Stimulated activated CD4-positive, alpha-beta T cell treated with anti-CD3 and anti-CD28 coated beads, Interleukin-1b, Interleukin-23, amount 100 ng/mL, for 24 hours (primary cell): ENCODE data around the gene PPP2R2D.
"Not testable (repeated sequence)": the region's sequence is repeated elsewhere in the genome, so short reads cannot be mapped to it uniquely, and the experiment has no call there.

Experiments used
- DNase-seq, 4 experiments: peaks; one replicate each; pipeline ENCODE4 v3.0.0-alpha.2; 2020; ENCODE audit warnings: low read depth in 4 of 4, low spot score in 1 of 4

The PPP2R2D gene

DNA sequence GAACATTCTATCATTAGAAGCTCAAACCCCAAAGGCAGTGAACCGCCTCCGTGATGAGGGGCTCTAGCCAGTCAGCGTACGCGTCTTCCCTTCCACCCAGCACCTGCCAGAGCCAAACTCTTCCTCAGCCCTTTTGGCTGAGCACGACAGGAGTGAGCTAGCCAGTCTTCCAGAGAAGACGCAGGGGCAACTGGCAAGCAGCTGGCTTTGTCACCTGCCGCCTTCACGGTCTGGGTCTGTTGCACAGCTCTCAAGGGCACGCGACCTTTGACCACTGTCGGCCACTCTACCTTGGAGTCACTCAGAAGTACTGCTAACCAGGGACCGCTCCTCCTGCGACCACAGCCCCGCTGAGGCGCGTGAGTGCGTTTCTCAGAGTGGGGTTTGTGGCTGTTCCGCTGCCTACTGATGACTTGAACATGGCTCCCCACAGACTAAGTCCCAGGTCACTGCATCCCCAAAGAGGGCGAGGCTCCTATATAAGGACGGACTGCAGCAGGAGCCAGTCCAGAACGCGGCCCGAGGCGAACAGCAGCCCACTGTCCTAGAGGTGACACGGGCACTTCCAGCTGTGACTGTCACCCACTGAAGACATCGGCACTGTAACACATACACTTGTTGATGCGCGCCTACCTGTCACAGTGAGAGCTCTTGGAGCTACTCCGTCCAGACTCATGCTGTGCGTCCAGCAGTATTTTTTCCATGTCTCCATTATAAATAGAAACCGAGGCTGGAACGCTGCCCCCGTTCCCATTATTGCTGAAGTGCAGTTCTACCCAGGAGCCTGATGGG is 72.5 kb downstream of the PPP2R2D start:
- DNase-seq = no peak

DNA sequence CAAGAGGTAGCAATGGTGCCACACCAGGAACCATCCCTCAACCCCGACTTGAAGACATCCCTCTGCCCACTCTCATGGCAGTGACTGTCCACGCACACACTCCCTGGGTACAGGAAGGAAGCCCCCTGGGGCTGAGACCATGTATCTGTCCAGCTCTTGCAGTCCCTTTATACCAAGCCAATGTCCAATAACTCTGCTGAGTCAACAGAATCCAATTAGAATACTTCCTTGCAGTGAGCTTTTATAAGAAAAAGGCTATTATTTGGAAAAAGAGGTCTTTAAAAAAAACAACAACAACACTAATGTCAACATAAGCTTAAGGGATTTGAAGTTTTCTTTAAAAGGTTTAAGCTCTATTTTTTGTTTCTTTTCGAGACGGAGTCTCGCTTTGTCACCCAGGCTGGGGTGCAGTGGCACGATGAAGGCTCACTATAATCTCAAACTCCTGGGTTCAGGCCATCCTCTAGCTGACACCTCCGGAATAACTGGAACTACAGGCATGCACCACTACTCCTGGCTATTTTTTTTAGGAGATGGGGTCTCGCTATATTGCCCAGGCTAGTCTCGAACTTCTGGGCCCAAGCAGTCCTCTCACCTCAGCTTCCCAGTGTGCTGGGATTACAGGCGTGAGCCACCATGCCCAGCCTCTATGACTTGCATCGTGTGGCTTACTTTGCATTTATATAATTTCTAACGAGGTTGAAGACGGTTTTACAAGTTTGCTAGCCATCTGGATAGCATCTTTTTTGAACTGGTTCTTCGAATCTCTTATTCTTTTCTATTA is 73.4 kb downstream of the PPP2R2D start:
- DNase-seq = no peak

DNA sequence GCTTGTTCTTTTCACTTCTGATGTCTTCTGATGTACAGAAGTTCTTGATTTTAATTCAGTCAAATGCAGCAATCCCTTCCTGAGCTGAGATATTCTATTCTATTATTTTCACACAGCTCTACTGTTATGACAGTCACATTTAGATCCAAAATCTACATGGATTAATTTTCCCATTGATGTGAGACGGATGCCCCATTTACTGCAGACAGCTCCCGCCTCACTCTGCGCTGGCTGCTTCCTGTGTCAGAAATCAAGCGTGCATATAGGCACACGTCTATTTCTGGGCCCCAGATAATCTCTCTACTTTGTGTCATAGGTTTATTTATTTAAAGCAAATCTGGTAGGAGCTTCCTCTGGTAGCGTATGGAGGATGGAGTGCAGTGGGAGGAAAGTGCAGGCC is 74.2 kb downstream of the PPP2R2D start:
- no peak for DNase-seq

DNA sequence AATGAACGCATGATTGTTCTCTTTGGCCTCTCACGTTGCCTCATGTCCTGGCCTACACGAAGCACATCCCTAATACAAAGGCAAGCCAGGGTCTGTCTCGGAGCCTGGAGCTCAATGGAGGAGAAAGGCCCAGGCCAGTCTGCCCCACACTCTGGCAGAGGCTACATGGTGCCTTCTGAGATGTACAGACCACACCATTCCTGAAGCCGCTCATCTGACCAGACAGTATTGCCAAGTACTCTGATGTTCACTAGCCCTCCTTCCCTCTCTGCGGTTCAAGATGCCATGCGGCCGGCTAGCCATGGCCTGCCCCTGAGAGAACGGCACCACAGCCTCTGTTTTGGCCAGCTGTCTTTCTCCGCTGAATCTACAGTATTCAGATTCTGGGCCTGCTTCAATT is 75.0 kb downstream of the PPP2R2D start:
- DNase-seq = no peak

DNA sequence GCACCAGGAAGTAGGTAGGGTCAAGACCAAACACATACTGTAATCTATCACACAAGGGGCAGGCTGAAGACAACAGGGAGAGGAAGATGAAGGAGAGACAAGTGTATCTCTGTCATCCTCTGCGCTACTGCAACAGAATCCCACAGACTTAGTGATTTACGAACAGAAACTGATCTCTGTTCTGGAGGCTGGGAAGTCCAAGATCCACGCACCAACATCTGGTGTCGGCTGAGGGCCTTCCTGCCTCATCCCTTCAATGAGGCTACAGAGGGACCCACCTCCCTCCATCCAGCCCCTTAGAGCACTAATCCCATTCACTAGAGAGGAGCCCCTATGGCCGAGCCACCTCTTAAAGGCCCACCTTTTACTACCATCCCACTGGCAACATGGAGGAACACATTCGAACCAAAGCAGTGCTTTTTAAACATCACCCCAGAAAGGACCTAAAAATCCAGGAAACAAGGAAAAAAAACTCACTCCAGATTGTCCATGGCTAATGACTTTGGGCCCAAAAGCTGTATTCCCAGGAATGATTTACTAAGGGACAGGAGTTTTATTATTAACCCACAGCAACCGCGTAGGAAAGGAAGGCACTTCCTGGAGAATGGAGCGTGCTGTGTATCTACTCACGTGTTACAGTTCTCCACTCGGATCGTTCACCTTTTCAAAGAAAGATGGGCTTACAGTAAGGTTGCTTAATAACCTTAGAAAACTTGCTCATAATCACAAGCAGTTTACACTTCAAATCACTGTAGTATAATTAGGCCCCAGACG is 76.7 kb downstream of the PPP2R2D start:
- DNase-seq = no peak

DNA sequence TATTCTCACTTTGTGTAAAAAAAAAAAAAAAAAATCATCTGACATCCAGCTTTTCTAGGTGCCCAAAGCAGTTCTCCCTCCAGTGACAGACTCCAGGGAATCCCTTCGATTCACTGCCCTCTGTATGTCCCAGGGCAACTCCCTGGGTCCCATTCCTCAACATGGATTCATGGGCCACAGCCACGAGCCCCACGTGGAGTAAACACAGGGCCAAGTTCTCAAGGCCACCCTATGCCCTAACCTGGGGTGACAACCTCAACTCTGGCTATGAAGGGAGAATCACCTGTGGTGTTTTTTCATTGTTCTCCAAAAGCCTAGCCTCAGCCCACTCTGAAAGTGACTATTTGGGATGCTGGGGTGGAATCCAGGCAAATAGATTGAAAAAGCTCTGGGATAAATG is 77.6 kb downstream of the PPP2R2D start:
- DNase-seq = no peak

DNA sequence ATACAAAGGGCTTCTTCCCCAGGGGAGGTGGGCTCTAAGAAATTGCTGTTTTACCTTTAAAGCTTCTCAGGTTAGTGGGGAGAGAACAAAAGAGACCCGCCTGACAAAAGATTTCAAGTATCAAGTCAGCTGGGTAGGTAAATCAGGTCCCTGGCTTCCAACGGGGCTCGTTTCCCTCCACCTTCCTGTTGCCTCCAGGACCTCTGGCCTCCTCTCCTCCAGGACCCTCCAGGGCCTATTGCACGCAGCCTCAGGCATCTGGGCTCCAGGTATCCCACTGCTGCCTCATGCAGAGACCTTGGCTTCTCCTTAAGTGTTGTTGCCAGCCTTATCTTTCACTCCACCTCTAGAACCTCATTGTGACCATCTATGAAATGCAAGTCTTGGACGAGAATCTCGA is 78.0 kb downstream of the PPP2R2D start:
- DNase-seq = no peak

DNA sequence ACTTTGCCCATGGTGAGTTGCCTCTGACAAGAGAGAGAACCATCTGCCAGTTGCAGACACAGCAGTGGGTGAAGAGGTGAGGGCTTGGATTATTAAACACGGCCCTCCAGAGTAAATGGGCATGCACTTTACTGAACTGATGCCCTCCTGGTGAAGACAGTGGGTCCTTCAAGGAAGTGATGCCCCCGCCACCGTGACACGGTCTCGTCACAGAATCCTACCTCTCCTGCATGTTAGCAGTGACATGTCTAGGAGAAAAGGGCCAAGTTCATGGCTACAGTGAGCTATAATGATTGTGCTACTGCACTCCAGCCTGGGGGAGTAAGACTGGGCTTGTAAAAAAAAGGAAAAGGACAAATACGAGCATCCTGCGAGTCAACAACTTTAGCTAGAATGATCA is 78.5 kb downstream of the PPP2R2D start:
- no peak for DNase-seq

DNA sequence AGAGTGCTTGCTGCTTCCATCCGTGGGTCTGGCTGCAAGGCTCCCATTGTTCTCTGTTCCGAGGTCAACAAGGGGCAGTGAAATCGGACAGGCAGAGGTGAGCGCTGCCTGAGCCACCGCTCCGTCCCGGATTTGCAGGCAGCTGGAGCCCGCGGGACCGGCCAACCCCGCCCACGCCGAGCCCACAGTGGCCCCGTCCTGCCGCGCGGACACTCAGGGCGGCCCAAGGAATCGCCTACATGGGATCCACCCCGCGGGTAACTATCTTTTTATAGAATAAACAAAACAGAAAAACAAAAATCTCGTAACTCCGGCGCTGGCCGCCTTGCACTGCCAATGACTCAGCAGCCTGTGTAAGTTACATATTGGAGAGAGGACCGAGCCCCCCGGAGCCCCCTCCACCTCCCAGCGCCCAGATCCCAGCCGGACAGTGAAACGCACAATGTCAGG is 79.0 kb downstream of the PPP2R2D start:
- DNase-seq = no peak

DNA sequence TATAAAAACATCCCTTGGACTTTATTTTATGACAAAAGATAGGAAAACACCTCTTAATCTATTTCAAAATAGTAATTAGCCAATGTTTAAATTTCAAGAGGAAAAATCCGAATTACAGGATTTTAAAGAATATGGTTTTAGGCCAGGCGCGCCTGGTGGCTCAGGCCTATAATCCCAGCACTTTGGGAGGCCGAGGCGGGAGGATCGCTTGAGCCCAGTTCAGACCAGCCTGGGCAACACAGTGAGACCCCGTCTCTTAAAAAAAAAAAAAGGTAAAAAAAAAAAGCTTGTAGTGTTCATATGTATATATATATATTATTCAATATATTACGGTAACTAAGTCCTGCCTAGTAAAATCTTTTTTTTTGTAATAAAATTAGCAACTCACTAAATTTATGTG is 79.5 kb downstream of the PPP2R2D start:
- DNase-seq = no peak

DNA sequence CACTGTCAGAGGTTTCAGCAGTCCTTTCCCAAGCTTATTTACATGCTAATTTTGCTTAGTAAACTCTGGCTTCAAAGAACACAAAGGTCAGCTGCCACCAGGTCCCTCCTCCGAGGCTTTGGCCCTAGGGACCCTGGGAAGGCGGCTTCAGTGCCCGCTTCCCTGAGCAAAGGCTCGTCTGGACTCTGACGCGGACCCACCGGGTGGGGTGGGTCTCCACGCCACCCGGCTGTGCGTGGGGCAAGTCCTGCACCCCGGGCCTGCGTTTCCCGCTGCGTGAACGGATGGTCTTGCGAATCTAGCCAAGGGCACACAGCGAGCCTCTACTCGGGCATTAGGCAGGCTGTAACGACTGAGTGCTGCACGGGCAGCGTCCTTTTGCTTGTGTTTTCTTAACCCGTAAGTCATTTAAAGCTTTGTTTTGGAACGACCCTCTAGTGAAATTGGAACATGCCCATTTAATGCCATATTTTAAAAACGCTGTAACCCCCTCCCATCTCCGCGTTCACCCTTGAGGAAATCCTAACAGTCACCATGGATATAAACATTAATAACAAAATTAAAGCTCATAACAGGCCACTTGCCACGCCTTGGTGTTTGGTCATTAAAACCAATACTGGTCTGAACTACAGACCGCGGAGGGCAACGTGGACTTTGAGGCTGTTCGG is 80.1 kb downstream of the PPP2R2D start:
- DNase-seq = no peak

DNA sequence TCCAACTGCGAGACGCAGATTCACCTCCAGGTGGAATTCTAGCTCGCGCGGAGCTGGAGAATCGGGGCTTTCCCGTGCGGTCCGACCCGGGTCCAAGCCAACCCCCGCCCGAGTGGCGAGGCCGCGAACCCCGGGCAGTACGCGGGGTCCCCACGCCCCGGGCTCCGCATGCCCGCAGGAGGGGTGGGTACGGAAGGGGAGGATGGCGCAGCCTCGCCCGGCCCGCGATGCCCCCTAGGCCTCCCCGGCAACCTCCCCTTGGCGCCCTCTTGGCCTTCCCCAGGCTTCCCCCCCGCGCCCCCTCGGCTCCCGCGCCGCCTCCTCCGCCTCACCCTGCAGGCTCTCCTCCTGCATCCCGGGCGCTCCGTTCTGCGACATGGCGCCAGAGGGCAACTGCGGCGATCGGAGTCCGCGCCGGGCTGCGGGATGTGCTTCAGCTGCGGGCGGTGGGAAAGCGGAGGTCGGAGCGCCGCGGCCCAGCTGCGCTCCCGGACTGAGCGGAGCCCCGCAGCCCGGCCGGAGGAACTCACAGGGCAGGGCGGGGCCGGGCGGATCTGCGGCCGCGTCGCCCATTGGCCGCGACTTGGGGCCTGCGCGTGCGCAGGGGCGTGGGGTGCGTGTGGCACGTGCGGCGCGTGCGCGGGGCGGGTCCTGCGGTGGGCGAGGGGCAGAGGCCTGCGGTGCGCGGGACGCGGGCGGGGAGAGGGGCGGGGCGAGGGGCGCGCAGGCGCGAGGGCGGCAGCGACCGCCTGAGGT is 80.8 kb downstream of the PPP2R2D start, which contains the start of gene BNIP3:
Gene BNIP3, minus strand, starts transcription at position 495 of the 756 bp plus-strand sequence. Its CDS starts 117 bp downstream, at position 378.
- DNase-seq = peak; percentile 91 to 97 (median 94)

DNA sequence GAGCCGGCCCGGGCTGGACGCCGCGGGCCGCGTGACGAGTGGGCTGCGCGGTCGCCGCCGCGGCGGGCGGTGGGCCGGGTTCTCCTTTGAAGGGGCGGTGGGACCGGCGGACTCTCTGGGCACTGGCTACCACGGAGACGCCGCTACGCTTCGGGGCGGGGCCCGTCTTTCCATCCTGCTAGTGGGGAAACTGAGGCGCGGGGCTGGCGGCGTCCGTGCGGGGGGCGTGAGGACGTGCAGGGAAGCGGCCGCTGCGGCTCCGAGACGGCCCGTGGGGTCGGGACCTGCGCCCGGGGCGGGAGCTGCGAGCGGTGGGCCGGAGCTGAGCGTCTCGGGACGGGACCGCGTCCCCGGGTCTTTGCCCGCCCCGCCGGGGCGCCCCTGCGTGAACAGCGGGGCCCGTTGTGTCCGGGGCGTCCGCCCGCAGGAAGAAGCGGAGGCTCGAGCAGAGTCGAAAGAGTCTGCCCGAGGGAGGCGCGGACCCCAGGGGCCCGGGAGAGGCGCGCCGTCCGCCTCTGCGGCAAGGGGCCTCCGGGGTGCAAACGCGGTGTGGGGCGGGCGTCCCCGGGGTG is 81.5 kb downstream of the PPP2R2D start:
- DNase-seq = no peak

DNA sequence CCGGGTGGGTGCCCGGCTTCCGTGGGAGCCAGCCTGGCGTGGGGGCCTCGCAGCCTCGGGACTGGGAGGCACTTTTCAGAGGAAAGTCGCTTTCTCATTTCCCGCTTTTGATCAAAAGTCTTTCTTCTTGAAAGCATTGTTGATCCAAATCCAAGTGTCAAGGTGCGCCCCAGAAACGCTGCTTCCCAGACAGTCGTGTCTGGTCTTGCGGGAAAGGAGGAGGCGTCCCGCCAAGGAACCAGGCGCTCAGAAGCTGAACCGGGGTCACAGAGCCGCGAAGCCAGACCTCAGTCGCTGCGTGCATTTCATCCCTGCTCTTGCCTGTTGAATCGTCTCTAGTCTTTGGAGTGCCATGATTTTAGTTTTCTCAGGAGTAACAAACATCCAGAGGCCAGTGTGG is 82.0 kb downstream of the PPP2R2D start:
- no peak for DNase-seq

DNA sequence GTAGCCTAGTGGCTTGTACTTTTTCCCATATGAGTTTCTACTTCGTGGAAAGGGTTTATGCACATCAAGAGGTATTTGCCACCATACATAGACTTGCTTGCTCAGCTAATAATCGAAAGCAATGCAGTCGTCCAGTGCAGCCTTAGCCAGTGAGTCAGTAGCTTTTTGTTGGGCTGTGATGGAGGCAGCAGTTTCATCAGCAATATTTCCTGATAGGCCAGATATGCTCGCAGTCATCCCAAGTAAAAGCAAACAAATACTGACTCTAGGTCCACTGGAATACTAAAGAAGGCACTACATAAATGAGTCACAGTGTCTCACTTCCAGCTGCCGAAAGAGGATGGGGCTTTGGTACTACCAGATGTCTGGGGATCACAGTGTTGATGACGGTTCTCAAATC is 83.0 kb downstream of the PPP2R2D start:
- DNase-seq = no peak

DNA sequence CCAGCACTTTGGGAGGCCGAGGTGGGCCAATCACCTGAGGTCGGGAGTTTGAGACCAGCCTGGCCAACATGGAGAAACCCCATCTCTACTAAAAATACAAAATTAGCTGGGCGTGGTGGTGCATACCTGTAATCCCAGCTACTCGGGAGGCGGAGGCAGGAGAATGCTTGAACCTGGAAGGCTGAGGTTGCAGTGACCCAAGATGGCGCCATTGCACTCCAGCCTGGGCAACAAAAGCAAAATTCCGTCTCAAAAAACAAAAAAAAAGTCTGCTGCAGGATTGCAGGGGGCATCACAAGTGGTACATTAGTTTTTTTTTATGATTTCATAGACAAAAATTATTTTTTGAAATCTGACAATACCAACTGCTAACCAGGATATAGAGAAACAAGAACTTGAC is 86.0 kb downstream of the PPP2R2D start:
- DNase-seq = not testable (repeated sequence)

DNA sequence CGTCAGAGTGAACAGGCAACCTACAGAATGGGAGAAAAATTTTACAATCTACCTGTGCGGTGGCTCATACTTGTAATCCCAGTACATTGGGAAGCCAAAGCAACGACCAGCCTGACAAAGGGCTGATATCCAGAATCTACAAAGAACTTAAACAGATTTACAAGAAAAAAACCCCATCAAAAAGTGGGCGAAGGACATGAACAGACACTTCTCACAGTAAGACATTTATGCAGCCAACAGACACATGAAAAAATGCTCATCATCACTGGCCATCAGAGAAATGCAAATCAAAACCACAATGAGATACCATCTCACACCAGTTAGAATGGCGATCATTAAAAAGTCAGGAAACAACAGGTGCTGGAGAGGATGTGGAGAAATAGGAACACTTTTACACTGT is 86.5 kb downstream of the PPP2R2D start:
- DNase-seq = not testable (repeated sequence)

DNA sequence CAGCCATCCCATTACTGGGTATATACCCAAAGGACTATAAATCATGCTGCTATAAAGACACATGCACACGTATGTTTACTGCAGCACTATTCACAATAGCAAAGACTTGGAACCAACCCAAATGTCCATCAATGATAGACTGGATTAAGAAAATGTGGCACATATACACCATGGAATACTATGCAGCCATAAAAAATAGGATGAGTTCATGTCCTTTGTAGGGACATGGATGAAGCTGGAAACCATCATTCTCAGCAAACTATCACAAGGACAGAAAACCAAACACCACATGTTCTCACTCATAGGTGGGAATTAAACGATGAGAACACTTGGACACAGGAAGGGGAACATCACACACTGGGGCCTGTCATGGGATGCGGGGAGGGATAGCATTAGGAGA is 87.0 kb downstream of the PPP2R2D start:
- DNase-seq = not testable (repeated sequence)

DNA sequence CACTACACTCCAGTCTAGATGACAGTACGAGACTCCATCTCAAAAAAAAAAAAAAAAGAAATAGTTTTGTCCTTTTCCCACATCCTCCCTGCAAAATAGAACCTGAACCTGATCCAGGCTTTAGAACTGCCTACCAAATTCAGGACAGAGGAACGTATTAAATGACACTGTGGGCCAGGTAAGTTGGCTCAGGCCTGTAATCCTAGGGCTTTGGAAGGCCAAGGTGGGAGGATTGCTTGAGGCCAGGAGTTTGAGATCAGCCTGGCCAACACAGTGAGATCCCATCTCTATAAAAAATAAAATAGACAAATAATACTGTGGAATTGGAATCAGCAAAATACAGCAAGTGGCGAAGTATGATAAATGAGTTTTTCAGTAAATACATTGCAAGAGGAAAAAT is 90.9 kb downstream of the PPP2R2D start:
- no peak for DNase-seq

DNA sequence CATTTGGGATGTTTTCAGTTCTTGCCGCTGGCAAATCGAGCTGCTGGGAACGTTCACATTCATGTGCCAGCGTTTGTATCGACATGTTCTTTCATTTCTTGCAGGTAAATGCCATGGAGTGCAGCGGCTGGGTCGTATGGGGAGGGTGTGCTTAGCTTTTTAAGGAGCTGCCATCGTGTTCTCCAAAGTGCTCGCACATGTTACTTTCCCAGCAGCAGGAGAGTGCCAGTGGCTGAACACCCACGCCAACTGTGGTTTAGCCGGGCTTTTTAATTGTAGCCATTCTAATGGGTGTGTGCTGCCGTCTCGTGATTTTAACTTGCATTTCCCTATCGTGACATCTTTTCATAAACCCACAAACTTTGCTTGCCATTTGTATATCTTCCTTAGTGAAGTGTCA is 92.5 kb downstream of the PPP2R2D start:
- DNase-seq = no peak
